ENCODE results near the gene DPM3. TPM values are rescaled to one million over a fixed set of nuclear protein-coding genes. Genes with fewer than 3 reads are reported as not detected.

The DPM3 gene
- total RNA-seq, 1 experiment from 2014 or later, result 73.5 TPM

- no peak overlapping the region for H3K4me3 Mint-ChIP-seq
- H3K27ac Mint-ChIP-seq, result no peak overlapping the region
- ChIA-PET CTCF (interaction anchor here (1.0 to 2.4 kb wide), 5 partner anchors 12 to 70 kb away, joined by 3 to 10 read pairs (median 6); partner anchors contain the start of gene KRTCAP2), POLR2A (no interaction called here)
- TF ChIP-seq ZNF121 (CRISPR knock-in tag; IDR thresholded peaks at IDR 0.05) (no peak), FOXP1 (CRISPR knock-in tag; IDR thresholded peaks at IDR 0.05; ENCODE audit: borderline replicate concordance) (no peak), SP1 (CRISPR knock-in tag; conservative IDR thresholded peaks at IDR 0.05) (no peak), STAT6 (CRISPR knock-in tag; conservative IDR thresholded peaks at IDR 0.05; ENCODE audit: low read depth) (no peak), USF2 (CRISPR knock-in tag; IDR thresholded peaks at IDR 0.05) (no peak), ZNF138 (CRISPR knock-in tag; conservative IDR thresholded peaks at IDR 0.05) (no peak), JAZF1 (CRISPR knock-in tag; IDR thresholded peaks at IDR 0.05) (no peak), ZNF263 (CRISPR knock-in tag; IDR thresholded peaks at IDR 0.05; ENCODE audit: low read depth) (no peak), ZMAT4 (CRISPR knock-in tag; IDR thresholded peaks at IDR 0.05) (no peak), NFE2L1 (CRISPR knock-in tag; IDR thresholded peaks at IDR 0.05) (no peak), RELA (CRISPR knock-in tag; IDR thresholded peaks at IDR 0.05; ENCODE audit: borderline replicate concordance) (no peak), USF1 (CRISPR knock-in tag; IDR thresholded peaks at IDR 0.05) (no peak), PRRX2 (CRISPR knock-in tag; IDR thresholded peaks at IDR 0.05) (no peak), ZNF532 (CRISPR knock-in tag; IDR thresholded peaks at IDR 0.05; ENCODE audit: borderline replicate concordance) (no peak), TP53 (CRISPR knock-in tag; IDR thresholded peaks at IDR 0.05) (no peak), ESRRA (CRISPR knock-in tag; IDR thresholded peaks at IDR 0.05; ENCODE audit: borderline replicate concordance) (no peak)
- H3K27me3 Mint-ChIP-seq (ENCODE audit: low read depth), result peaks cover 14% of the 10 kb centered on the region
- ATAC-seq (no peak), DNase-seq (ENCODE audit: low spot score) (no peak)
- H3K9me3 Mint-ChIP-seq, result no peaks in the 10 kb centered on the region
- H3K36me3 Mint-ChIP-seq, result no peaks in the 10 kb centered on the region
- H3K4me1 Mint-ChIP-seq, result no peaks in the 10 kb centered on the region
These were observed 37.0 kb downstream of the DPM3 start for GRCh38 chr1:155103325-155103724.

GRCh38 chr1:155099331-155099730 is 41.0 kb downstream of the DPM3 start:
- H3K27ac Mint-ChIP-seq, result no peak overlapping the region
- peaks cover 3% of the 10 kb centered on the region for H3K4me1 Mint-ChIP-seq
- POLR2A ChIA-PET, result interaction anchor here (1.3 kb wide), 1 partner anchor 8 kb away, joined by 5 read pairs; no protein-coding TSS in a partner anchor
- CTCF ChIA-PET, result interaction anchor here (2.0 to 6.3 kb wide), 5 partner anchors 8 to 152 kb away, joined by 7 to 115 read pairs (median 14); partner anchors contain the start of gene KRTCAP2
- peaks cover 7% of the 10 kb centered on the region for H3K27me3 Mint-ChIP-seq (ENCODE audit: low read depth)
- no peaks in the 10 kb centered on the region for H3K36me3 Mint-ChIP-seq
- ATAC-seq (no peak), DNase-seq (ENCODE audit: low spot score) (no peak)
- H3K4me3 Mint-ChIP-seq, result no peak overlapping the region
- TF ChIP-seq ZSCAN18 (CRISPR knock-in tag; IDR thresholded peaks at IDR 0.05), result no peak
- no peak for TF ChIP-seq NR3C1 (CRISPR knock-in tag; conservative IDR thresholded peaks at IDR 0.05; ENCODE audit: low read depth)
- TF ChIP-seq HMGXB4 (CRISPR knock-in tag; IDR thresholded peaks at IDR 0.05), result no peak
- TF ChIP-seq ZNF138 (CRISPR knock-in tag; conservative IDR thresholded peaks at IDR 0.05), result no peak
- TF ChIP-seq ZNF396 (CRISPR knock-in tag; IDR thresholded peaks at IDR 0.05; ENCODE audit: borderline replicate concordance), result no peak
- TF ChIP-seq NR2C2 (CRISPR knock-in tag; IDR thresholded peaks at IDR 0.05), result no peak
- TF ChIP-seq SOX15 (CRISPR knock-in tag; IDR thresholded peaks at IDR 0.05), result no peak
- TF ChIP-seq ESRRA (CRISPR knock-in tag; IDR thresholded peaks at IDR 0.05; ENCODE audit: borderline replicate concordance), result no peak
- TF ChIP-seq NR1H2 (CRISPR knock-in tag; IDR thresholded peaks at IDR 0.05), result no peak
- H3K9me3 Mint-ChIP-seq, result no peaks in the 10 kb centered on the region

All from WTC11 (cell line).